Sigmoid colon (tissue), 7 donors: Measurements from ENCODE around the gene OR8G1. TPM values are rescaled to one million over a fixed set of nuclear protein-coding genes. Genes with fewer than 3 reads are reported as not detected.

ENCODE experiments used
- DNase-seq: peaks from one replicate; pipeline ENCODE4 v3.0.0-alpha.2; 2019
- H3K27ac ChIP-seq, 4 donors: fragments of 200-600 bp; sonication (generic); one replicate each; pipeline ENCODE4 v1.5.1; 2016 to 2019; ENCODE audit warnings: mild to moderate bottlenecking in 1 of 4
- H3K27me3 ChIP-seq, 3 donors: fragments of 200-600 bp; sonication (generic); one replicate each; pipeline ENCODE4 v1.5.1; 2019; ENCODE audit warnings: mild to moderate bottlenecking in 1 of 3
- H3K36me3 ChIP-seq, 4 donors: fragments of 200-600 bp; sonication (generic); one replicate each; pipeline ENCODE4 v1.5.1; 2016 to 2019
- H3K4me1 ChIP-seq, 4 donors: fragments of 200-600 bp; sonication (generic); one replicate each; pipeline ENCODE4 v1.5.1; 2017 to 2019
- H3K4me3 ChIP-seq, 4 donors: fragments of 200-600 bp; sonication (generic); one replicate each; pipeline ENCODE4 v1.5.1; 2017 to 2019; ENCODE audit warnings: mild to moderate bottlenecking in 2 of 4, moderate library complexity in 1 of 4
- H3K9me3 ChIP-seq, 4 donors: fragments of 200-600 bp in 3 of 4; sonication (generic) in 3 of 4; one replicate each; pipeline versions ENCODE4 v1.5.1 to v1.6.1; 2013 to 2019
- CTCF ChIP-seq, 4 experiments: fragments of 450-650 bp in 3 of 4; fragments of 200-600 bp in 1 of 4; IDR thresholded peaks; one replicate each; pipeline ENCODE4 v1.5.1; 2016 to 2019; ENCODE audit warnings: antibody characterized with exemption in 4 of 4, mild to moderate bottlenecking in 3 of 4, moderate library complexity in 2 of 4
- EP300 ChIP-seq, 4 donors: sonication (generic); formaldehyde crosslinking; IDR thresholded peaks; one replicate each; pipeline ENCODE4 v1.6.1; 2017; ENCODE audit warnings: antibody characterized with exemption in 4 of 4
- POLR2A ChIP-seq, 2 donors: fragments of 450-650 bp; IDR thresholded peaks; one replicate each; pipeline ENCODE4 v1.6.1; 2016; ENCODE audit warnings: antibody characterized with exemption in 2 of 2, mild to moderate bottlenecking in 2 of 2, moderate library complexity in 2 of 2
- POLR2AphosphoS5 ChIP-seq, 4 donors: sonication (generic); formaldehyde crosslinking; IDR thresholded peaks; one replicate each; pipeline ENCODE4 v1.6.1; 2017; ENCODE audit warnings: antibody characterized with exemption in 4 of 4
- WGBS, 2 donors: extraction: QIAGEN DNeasy Blood & Tissue Kit; methylation state at CpG; one replicate each; pipeline ENCODE4 v1.1.7; 2013; 5-methylcytosine and 5-hydroxymethylcytosine counted together
- intact Hi-C: fragments of 100-400 bp; cut with DNase I; formaldehyde crosslinking; loops from one replicate; pipeline ENCODE4 v1.15.1; 2023
- polyA plus RNA-seq, 3 donors: library from polyadenylated mRNA; stranded (reverse); fragments of 200-250 nt; gene quantifications; one replicate each; pipeline ENCODE4 v1.2.3, GENCODE V29; 2013
- total RNA-seq, 4 donors: library from RNA; depleted of rRNA; stranded (reverse); fragments of >200 nt; gene quantifications; one replicate each; pipeline ENCODE4 v1.1.0, GENCODE V29; 2016
- donor health status: healthy with polysubstance abuse.
- donor health status: Bipolar disorder and iron deficiency.
- donor health status: healthy.

The OR8G1 gene
- total and polyA plus RNA-seq, 7 donors = not detected

GRCh38 chr11:124285610-124286344, 44.9 kb downstream of the OR8G1 start:
- no peaks in the 10 kb centered on the region for H3K27me3 ChIP-seq
- no peaks in the 10 kb centered on the region for H3K4me1 ChIP-seq
- intact Hi-C loops = no loop called here
- no peak overlapping the region for H3K4me3 ChIP-seq
- no peak overlapping the region for H3K27ac ChIP-seq
- no peak for DNase-seq
- 53 to 63% methylated on average over 3 of the region's 3 CpGs for WGBS, 2 donors
- peaks cover 0 to 2% (median 0%) of the 10 kb centered on the region in 4 donors for H3K9me3 ChIP-seq
- TF ChIP-seq POLR2AphosphoS5 (IDR thresholded peaks at IDR 0.05) = no peak
- no peak for TF ChIP-seq EP300 (IDR thresholded peaks at IDR 0.05)
- no peak for TF ChIP-seq POLR2A (IDR thresholded peaks at IDR 0.05)
- TF ChIP-seq CTCF (IDR thresholded peaks at IDR 0.05) = no peak
- no peaks in the 10 kb centered on the region for H3K36me3 ChIP-seq

- Histone ChIP-seq H3K27ac (no peak overlapping the region), H3K36me3 (no peaks in the 10 kb centered on the region), H3K4me1 (no peaks in the 10 kb centered on the region), H3K4me3 (no peak overlapping the region), H3K9me3 (no peaks in the 10 kb centered on the region), H3K27me3 (no peaks in the 10 kb centered on the region)
- no peak for TF ChIP-seq CTCF (IDR thresholded peaks at IDR 0.05)
- no peak for TF ChIP-seq POLR2A (IDR thresholded peaks at IDR 0.05)
- TF ChIP-seq POLR2AphosphoS5 (IDR thresholded peaks at IDR 0.05) = no peak
- no peak for TF ChIP-seq EP300 (IDR thresholded peaks at IDR 0.05)
- intact Hi-C loops = no loop called here
- no peak for DNase-seq
- 45 to 68% methylated on average over 1 of the region's 1 CpG for WGBS, 2 donors
These were observed 53.8 kb downstream of the OR8G1 start for GRCh38 chr11:124294687-124295086.

- H3K9me3 ChIP-seq = no peaks in the 10 kb centered on the region
- H3K27me3 ChIP-seq = no peaks in the 10 kb centered on the region
- no peak overlapping the region for H3K27ac ChIP-seq
- no peak overlapping the region for H3K4me3 ChIP-seq
- TF ChIP-seq EP300 (IDR thresholded peaks at IDR 0.05) (no peak), POLR2AphosphoS5 (IDR thresholded peaks at IDR 0.05) (no peak), POLR2A (IDR thresholded peaks at IDR 0.05) (no peak), CTCF (IDR thresholded peaks at IDR 0.05) (no peak)
- no peak for DNase-seq
- H3K36me3 ChIP-seq = no peaks in the 10 kb centered on the region
- H3K4me1 ChIP-seq = no peaks in the 10 kb centered on the region
- intact Hi-C loops = no loop called here
These were observed 55.1 kb downstream of the OR8G1 start for GRCh38 chr11:124296016-124296415.

DNA sequence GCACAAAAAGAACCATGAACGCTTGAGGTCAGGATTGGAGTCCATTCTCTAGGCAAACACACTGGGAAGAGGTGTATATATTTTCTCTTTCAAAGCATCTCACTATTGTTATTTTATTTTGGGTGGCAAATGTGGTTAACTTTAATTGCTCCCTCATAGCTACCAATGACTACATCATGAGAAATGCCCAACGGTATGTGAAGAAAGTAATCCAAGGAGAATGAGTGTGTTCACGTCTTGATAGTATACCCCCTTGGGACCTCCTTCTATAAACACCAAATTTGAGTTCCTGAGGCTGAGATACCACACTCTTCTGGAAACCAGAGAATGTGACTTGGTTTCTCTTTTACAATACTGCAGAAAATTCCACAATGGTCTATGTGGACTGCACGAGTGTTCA, 57.0 kb downstream of the OR8G1 start:
- 82 to 85% methylated on average over 4 of the region's 4 CpGs for WGBS, 2 donors
- no peaks in the 10 kb centered on the region for H3K9me3 ChIP-seq

More for the DNA sequence above, 57.0 kb downstream of the OR8G1 start:
- H3K4me3 ChIP-seq = no peak overlapping the region
- no peaks in the 10 kb centered on the region for H3K27me3 ChIP-seq
- no peak overlapping the region for H3K27ac ChIP-seq
- no peaks in the 10 kb centered on the region for H3K36me3 ChIP-seq
- intact Hi-C loops = no loop called here
- DNase-seq = no peak
- H3K4me1 ChIP-seq = no peaks in the 10 kb centered on the region
- TF ChIP-seq CTCF (IDR thresholded peaks at IDR 0.05) = no peak
- no peak for TF ChIP-seq POLR2AphosphoS5 (IDR thresholded peaks at IDR 0.05)
- TF ChIP-seq POLR2A (IDR thresholded peaks at IDR 0.05) = no peak
- no peak for TF ChIP-seq EP300 (IDR thresholded peaks at IDR 0.05)
